Activated gamma-delta T cell treated with anti-CD3 and anti-CD28 coated beads, Interleukin-2, amount 50 U/mL, for 16 hours (primary cell): ENCODE data around the gene HDAC4.
"Not testable (repeated sequence)": the region's sequence is repeated elsewhere in the genome, so short reads cannot be mapped to it uniquely, and the experiment has no call there.

Source experiments
- DNase-seq: peaks from one replicate; pipeline ENCODE4 v3.0.0-alpha.2; 2020; ENCODE audit warnings: low read depth

Gene HDAC4

GRCh38 chr2:239082425-239082824, 318.4 kb downstream of the HDAC4 start:
- DNase-seq, result no peak

DNA sequence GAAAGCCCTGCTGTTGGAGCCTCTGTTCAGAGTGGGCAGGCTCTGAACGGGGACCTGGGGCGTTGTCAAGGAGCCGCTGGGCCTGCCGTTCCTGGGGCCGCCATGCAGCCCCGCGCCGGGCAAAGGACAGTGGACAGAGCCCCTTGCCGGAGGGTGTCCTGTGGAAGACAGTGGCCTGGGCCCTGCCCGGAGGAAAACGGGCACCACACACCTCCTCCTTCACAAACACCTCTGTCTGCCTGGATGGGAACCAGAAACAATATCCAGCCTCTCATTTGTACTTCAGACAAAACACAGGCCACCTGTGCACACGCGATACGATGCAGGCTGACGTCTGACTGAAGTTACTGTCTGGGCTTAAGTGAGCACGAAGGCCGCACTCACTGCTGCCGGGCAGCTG, 319.2 kb downstream of the HDAC4 start:
- no peak for DNase-seq

DNA sequence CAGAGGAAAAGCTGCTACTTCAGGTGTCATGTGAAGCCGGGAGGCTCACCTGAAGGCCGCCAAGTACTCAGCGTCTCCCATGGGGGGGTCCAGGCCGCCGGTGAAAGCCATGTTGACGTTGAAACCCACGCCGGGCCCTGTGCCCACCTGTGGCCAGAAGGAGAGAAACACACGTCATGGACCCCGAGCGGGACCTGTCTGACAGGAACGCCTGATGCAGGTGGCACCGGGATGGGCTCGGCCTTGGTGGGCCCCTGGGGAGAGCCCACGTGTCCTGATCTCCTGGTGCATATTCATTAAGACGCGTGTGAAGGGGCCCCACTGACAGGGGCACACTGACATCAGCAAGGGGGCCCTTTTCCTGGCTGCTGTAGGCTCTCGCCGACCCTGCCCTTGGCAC, 319.8 kb downstream of the HDAC4 start:
- DNase-seq, result no peak

DNA sequence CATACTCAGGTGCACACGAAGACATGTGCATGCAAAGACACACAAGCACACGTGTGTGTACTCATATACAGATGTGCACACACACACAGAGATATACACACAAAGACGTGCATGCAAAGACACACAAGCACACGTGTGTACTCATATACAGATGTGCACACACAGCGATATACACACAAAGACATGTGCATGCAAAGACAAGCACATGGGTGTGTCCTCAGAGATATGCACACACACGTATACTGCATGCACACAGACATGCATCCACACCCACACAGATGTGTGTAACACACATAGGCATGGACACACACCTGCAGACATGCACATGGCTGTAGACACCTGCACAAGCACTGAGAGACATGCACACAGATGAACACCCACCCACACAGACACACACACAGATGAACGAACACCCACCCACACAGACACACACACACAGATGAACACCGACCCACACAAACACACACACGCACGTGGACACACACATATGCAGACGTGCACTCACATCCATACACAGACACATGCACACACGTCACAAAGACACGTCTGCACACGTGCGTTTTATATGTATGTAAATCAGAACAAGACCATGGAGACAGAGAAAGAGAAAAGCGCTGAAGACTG, 321.0 kb downstream of the HDAC4 start:
- DNase-seq, result no peak

DNA sequence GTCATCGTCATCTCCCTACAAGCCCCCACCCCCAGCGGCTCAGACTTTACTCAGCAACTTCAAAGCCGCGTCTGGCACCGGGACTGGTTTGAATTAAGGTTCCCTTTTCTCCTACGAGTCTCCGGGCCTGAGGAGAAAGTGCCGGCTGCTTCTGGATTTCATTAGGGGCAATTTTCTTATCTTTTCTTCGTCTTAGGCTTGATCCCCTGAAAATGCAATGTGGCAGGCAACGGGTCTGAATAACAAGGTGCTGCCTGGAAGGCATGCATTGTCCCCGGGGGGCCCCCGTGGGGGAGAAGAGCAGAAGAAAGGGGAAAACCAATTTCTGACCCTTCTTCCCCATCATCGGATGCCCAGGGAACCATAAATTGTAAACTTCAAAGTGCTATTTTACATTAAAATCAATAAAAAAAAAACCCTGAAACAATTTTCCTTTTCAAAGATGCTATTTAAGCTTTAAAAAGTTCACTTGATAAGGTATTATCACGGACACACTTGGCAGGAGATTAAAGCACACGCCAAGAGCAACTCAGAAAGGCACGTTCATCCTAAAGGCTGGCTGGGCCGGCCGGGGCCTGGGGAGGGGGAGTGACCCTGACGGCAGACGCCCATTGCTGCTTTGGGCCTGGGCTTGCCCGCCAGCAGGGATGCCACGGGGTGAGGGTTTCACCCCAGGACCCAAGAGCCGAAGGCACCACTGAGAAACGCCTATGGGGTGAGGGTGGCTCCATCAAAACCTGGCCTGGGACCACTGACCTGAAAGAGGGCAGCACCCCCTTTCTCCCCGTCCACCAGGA, 322.5 kb downstream of the HDAC4 start:
- DNase-seq, result no peak

DNA sequence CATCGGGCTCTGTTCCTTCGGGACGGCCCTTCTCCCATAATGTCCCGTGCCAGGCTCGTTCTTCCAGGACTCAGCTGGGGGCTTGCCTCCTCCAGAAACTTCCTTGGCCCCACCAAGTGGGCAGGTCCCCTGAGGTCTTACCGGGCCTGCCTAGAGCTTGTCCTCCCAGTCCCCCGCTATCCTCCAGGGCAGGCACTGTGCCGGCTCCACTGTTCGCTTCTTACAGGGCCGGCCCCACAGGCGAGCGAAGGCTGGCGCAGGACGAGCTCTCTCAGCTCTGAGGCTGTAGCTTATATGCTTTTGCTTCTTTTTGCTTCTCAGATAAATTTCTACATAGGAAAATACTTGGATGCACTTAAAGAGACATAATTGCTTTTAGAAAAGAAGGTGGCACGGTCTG, 323.6 kb downstream of the HDAC4 start:
- no peak for DNase-seq

DNA sequence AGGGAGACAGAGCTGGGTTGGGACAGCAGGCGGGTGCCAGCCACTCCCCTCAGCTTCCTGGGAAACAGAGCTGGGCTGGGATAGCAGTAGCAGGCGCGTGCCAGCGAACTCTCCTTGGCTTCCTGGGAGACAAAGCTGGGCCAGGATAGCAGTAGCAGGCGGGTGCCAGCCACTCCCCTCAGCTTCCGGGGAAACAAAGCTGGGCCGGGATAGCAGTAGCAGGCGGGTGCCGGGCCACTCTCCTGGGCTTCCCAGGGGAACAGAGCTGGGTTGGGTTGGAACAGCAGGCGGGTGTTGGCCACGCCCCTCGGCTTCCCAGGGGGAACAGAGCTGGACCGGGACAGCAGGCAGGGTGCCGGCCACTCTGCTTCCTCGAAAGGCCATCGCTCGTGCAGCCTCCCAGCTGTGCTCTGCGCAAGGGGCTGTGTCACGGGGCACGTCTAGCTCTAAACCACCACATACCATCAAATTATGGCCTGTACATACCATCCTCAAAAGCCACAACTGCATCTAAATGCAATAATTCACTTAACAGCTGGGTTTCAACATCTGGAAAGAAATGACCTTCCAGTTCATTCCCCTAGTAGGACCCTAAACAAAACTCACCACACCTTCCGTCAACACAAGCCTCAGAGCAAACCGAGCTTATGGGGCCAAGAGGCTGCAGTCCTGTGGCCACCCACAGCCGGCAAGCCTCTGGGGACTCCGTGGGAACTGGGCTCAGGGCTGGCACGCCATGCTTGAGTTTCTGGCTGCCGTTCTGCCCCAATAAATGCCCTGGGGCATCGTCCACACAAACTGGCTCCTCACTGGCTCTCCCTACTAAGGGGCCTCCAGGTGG, 324.7 kb downstream of the HDAC4 start:
- no peak for DNase-seq

GRCh38 chr2:239073745-239074530, 326.9 kb downstream of the HDAC4 start:
- no peak for DNase-seq

DNA sequence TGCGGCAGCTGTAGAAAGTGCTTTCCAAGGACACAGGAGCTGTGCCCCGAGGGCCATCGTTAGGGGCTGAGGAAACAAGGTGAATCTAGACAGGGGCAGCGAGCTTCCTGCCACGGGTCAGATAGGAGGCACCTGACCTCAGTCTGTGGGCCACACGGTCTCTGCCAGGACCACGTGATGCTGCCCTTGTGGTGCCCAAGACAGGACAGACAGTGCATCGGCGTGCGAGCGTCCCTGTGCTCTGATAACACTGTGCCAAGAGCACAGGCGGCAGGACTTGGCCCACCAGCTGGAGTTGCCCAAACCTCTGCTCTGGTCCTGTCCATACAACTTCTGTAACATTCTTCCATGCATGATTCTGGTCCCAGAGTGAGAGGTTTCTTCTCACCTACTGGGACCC, 327.6 kb downstream of the HDAC4 start:
- no peak for DNase-seq

DNA sequence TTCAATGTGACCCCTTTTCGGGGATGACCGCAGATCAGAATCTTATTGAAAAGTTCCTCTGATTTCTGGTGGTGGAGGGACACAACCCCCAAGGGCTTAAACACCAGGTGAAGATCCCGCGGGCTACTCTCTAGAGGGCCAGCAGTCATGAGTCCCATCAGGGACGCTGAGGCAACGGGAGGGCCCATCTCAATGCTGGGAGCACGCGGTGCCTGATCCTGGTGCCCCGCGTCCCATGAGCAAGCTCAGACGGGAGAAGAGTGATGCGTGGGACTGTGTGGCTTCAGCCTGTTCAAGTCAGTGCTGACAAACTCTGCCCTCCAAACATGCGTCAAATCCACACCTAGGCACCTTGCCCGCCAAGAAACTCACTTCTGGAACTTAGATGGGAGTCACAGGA, 328.0 kb downstream of the HDAC4 start:
- DNase-seq, result no peak

GRCh38 chr2:239070466-239070865, 330.4 kb downstream of the HDAC4 start:
- no peak for DNase-seq

DNA sequence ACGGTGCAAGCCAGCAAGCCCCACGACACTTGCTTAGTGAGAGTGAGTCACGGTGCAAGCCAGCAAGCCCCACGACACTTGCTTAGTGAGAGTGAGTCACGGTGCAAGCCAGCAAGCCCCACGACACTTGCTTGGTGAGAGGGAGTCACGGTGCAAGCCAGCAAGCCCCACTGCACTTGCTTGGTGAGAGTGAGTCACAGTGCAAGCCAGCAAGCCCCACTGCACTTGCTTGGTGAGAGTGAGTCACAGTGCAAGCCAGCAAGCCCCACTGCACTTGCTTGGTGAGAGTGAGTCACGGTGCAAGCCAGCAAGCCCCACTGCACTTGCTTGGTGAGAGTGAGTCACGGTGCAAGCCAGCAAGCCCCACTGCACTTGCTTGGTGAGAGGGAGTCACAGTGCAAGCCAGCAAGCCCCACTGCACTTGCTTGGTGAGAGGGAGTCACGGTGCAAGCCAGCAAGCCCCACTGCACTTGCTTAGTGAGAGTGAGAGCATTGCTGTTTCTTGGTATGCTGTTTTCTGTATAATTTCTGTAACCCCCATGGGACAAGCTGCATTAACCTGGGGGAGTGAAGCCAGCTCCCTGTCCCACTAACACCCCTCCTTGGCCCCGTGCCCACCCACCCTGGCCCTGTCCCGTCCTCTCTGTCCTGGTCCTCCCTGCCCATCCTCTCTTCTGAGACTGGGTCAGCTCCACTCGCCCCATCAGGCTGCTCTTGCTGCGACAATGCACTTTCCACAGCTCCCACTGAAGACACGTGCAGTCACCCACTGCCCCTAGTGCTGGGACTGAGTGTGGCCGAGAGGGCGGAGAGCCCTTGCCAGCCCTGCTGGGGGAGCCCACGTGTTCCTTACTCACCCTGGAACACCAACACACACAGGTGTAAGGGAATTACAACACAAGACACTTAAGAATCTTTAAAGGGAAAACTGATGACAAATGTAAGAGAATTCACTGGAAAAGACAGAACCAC, 331.2 kb downstream of the HDAC4 start:
- not testable (repeated sequence) for DNase-seq

DNA sequence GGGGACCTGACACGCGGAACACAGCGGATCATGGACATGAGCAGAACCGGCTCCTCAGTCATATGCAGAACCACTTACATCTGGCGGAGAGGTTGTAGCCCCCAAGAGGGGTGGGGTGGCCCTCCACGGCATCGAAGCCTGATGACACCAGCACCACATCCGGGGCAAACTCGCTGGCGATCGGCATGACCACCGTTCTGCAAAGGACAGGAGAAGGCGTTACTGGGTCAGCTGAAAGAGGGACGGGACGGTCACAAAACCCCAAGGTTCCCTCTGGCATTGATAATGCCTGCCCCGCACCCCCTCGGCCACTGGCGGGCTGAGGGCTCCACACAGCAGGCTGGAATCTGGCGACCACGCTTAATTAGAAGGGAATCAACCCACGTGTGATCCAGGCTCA, 332.4 kb downstream of the HDAC4 start:
- no peak for DNase-seq

- no peak for DNase-seq
Measured at GRCh38 chr2:239067196-239067865, 333.5 kb downstream of the HDAC4 start.

GRCh38 chr2:239066597-239066996, 334.2 kb downstream of the HDAC4 start:
- DNase-seq, result no peak

DNA sequence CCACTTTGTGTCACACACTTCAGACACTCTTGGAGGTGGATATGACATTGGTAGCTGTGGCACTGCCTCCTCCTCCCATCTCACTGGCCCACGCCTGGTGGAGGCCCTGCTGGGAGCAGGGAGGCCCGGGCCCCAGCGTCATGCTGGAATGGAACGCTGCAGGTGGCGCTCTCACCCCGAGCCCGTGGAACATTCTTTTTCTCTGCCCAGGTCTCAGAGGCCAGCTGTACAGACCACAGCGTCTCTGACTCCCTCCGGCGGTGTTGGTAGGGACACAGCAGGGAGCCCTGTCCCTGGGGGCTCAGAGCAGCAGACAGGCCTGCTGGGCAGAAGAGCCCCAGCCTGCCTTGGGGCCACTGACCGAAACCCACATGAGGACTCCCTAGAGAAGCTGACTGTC, 334.9 kb downstream of the HDAC4 start:
- DNase-seq, result no peak

- DNase-seq, result no peak
Measured at GRCh38 chr2:239065537-239065936, 335.3 kb downstream of the HDAC4 start.

GRCh38 chr2:239064891-239065290, 335.9 kb downstream of the HDAC4 start:
- DNase-seq, result no peak

DNA sequence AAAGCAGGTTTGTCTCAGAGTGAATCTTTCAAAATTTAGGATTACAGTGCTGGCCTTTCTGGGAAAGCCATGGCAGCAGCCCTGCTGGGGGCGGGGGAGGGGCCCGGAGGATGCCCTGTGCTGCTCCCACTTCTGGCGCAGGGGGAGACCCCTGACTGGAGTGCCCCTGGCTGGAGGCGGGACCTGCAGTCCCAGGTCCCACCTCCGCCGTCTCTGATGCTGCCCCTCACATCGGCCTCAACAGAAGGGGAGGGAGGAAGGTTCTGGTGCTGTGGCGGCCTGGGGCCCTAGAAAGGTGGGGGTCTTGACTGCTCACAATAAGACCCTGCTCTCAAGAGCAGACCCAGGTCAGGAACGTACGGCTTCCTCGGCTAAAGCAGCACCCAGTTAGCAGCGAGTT, 336.6 kb downstream of the HDAC4 start:
- DNase-seq, result no peak

- DNase-seq, result no peak
Measured at GRCh38 chr2:239062743-239063142, 338.1 kb downstream of the HDAC4 start.
